Neuronal stem cell (in vitro differentiated cells): ENCODE data around the gene SNX15.
A peak's percentile ranks its signal among the peaks of the same experiment; 100 is the strongest.

ENCODE experiments used
- DNase-seq: peaks from one replicate; pipeline ENCODE4 v3.0.0-alpha.2; 2013; ENCODE audit warnings: low spot score
- H2AFZ ChIP-seq: one replicate; pipeline ENCODE4 v1.6.1; 2013; ENCODE audit warnings: mild to moderate bottlenecking, low read length, inconsistent platforms
- H2AK5ac ChIP-seq: 2 replicates; pipeline ENCODE4 v1.6.1; 2013; ENCODE audit warnings: low read depth, mild to moderate bottlenecking, inconsistent platforms, low read length, moderate library complexity, mixed read lengths
- H2BK120ac ChIP-seq: 2 replicates; pipeline ENCODE4 v1.6.1; 2013; ENCODE audit warnings: low read depth, mild to moderate bottlenecking, inconsistent platforms, low read length, moderate library complexity, mixed read lengths
- H2BK12ac ChIP-seq: one replicate; pipeline ENCODE4 v1.6.1; 2013; ENCODE audit warnings: low read length, inconsistent platforms
- H2BK15ac ChIP-seq: 2 replicates; pipeline ENCODE4 v1.6.1; 2013; ENCODE audit warnings: mild to moderate bottlenecking, low read length, inconsistent platforms, mixed read lengths
- H2BK5ac ChIP-seq: one replicate; pipeline ENCODE4 v1.6.1; 2013; ENCODE audit warnings: inconsistent platforms, mild to moderate bottlenecking, low read length, moderate library complexity
- H3K14ac ChIP-seq: one replicate; pipeline ENCODE4 v1.6.1; 2013; ENCODE audit warnings: low read length, inconsistent platforms
- H3K18ac ChIP-seq: 2 replicates; pipeline ENCODE4 v1.6.1; 2013; ENCODE audit warnings: low read length, inconsistent platforms
- H3K23ac ChIP-seq: 2 replicates; pipeline ENCODE4 v1.6.1; 2013; ENCODE audit warnings: low read depth, mild to moderate bottlenecking, mixed read lengths, low read length, inconsistent platforms; ENCODE audit not compliant: poor library complexity
- H3K27ac ChIP-seq: replicated peaks from 3 replicates; pipeline ENCODE4 v1.5.1; 2013; ENCODE audit warnings: low read length, inconsistent platforms
- H3K27me3 ChIP-seq, 3 experiments: 2 replicates each; pipeline ENCODE4 v1.6.1; 2013; ENCODE audit warnings: low read length in 3 of 3, mild to moderate bottlenecking in 2 of 3, inconsistent platforms in 1 of 3, low read depth in 1 of 3, mixed read lengths in 1 of 3, moderate library complexity in 1 of 3; ENCODE audit not compliant: control insufficient read depth in 3 of 3, insufficient read depth in 3 of 3
- H3K36me3 ChIP-seq, 2 donors: replicated peaks in 1 of 2; 2 replicates each; pipeline ENCODE4 v1.6.1; 2013; ENCODE audit warnings: low read length in 2 of 2; ENCODE audit not compliant: control insufficient read depth in 2 of 2, insufficient read depth in 2 of 2
- H3K4ac ChIP-seq: 2 replicates; pipeline ENCODE4 v1.6.1; 2013; ENCODE audit warnings: inconsistent platforms, mild to moderate bottlenecking, low read length, moderate library complexity
- H3K4me1 ChIP-seq, 2 donors: 1 replicate in 1 of 2; 2 replicates in 1 of 2; pipeline ENCODE4 v1.6.1; 2013; ENCODE audit warnings: low read length in 2 of 2, low read depth in 1 of 2; ENCODE audit not compliant: control insufficient read depth in 2 of 2, insufficient read depth in 1 of 2
- H3K4me2 ChIP-seq: one replicate; pipeline ENCODE4 v1.6.1; 2013; ENCODE audit warnings: mild to moderate bottlenecking, low read length, inconsistent platforms; ENCODE audit not compliant: insufficient read depth, poor library complexity, severe bottlenecking
- H3K4me3 ChIP-seq, 2 donors: 2 replicates each; pipeline ENCODE4 v1.5.1; 2013; ENCODE audit warnings: low read length in 2 of 2, mild to moderate bottlenecking in 2 of 2, inconsistent platforms in 1 of 2, moderate library complexity in 1 of 2
- H3K79me1 ChIP-seq: one replicate; pipeline ENCODE4 v1.6.1; 2013; ENCODE audit warnings: low read depth, mild to moderate bottlenecking, inconsistent platforms, low read length, moderate library complexity
- H3K9ac ChIP-seq: one replicate; pipeline ENCODE4 v1.6.1; 2013; ENCODE audit warnings: mild to moderate bottlenecking, low read depth, low read length, inconsistent platforms; ENCODE audit not compliant: poor library complexity
- H3K9me3 ChIP-seq, 2 donors: replicated peaks in 1 of 2; 2 replicates each; pipeline versions ENCODE3 to v1.6.1; 2013; ENCODE audit warnings: low read length in 2 of 2, mild to moderate bottlenecking in 2 of 2, inconsistent platforms in 1 of 2, low read depth in 1 of 2, mixed read lengths in 1 of 2, moderate library complexity in 1 of 2; ENCODE audit not compliant: control insufficient read depth in 2 of 2, insufficient read depth in 1 of 2
- H4K8ac ChIP-seq: one replicate; pipeline ENCODE4 v1.6.1; 2013; ENCODE audit warnings: low read depth, mild to moderate bottlenecking, inconsistent platforms, low read length, moderate library complexity
- H4K91ac ChIP-seq: one replicate; pipeline ENCODE4 v1.6.1; 2013; ENCODE audit warnings: low read length, low read depth, mild to moderate bottlenecking, inconsistent platforms; ENCODE audit not compliant: poor library complexity
- WGBS, 2 donors: extraction: QIAGEN DNeasy Blood & Tissue Kit; methylation state at CpG; one replicate each; pipeline ENCODE4 v1.1.7; 2013; ENCODE audit warnings: missing lambda C conversion rate in 2 of 2, mixed read lengths in 1 of 2; ENCODE audit not compliant: insufficient read length in 2 of 2, insufficient replicate concordance in 1 of 2; ENCODE audit errors: extremely low coverage in 2 of 2; 5-methylcytosine and 5-hydroxymethylcytosine counted together

Gene SNX15

GRCh38 chr11:65040847-65041622 is 13.8 kb downstream of the SNX15 start, which contains the start of gene SAC3D1:
TSS of gene SAC3D1 (plus strand) at chr11:65041210. CDS start at chr11:65041293, 83 bp downstream.
- WGBS, 2 donors: no CpG with 5 or more reads among the region's 91 CpGs
- Histone ChIP-seq H3K27me3 (no peaks in the 10 kb centered on the region), H3K9me3 (no peaks in the 10 kb centered on the region), H3K27ac (peak within 1 kb of the TSS; percentile 100), H3K36me3 (peaks cover 27 to 59% of the 10 kb centered on the region in 2 donors), H2BK12ac (peak within 1 kb of the TSS; percentile 70), H3K18ac (peak within 1 kb of the TSS; percentile 98), H2BK5ac (peak within 1 kb of the TSS; percentile 98), H2AK5ac (peak within 1 kb of the TSS; percentile 63), H3K14ac (peak within 1 kb of the TSS; percentile 94), H2BK15ac (peak within 1 kb of the TSS; percentile 75), H3K4me2 (peak within 1 kb of the TSS; percentile 89), H3K79me1 (peaks cover 6% of the 10 kb centered on the region), H4K8ac (peak within 1 kb of the TSS; percentile 65), H2BK120ac (no peak within 1 kb of the TSS), H3K4me1 (peaks cover 1 to 2% of the 10 kb centered on the region in 2 donors), H4K91ac (no peak within 1 kb of the TSS), H2AFZ (peak within 1 kb of the TSS; percentile 99), H3K4ac (peak within 1 kb of the TSS; percentile 23), H3K4me3 (peak within 1 kb of the TSS; percentile 92 to 98), H3K23ac (peak within 1 kb of the TSS; percentile 98), H3K9ac (peak within 1 kb of the TSS; percentile 97)
- peak; percentile 86 for DNase-seq

- H2BK120ac ChIP-seq: no peak overlapping the region
- H3K4me1 ChIP-seq: peaks cover 2 to 3% of the 10 kb centered on the region in 2 donors
- no peak overlapping the region for H3K23ac ChIP-seq
- no peak overlapping the region for H4K91ac ChIP-seq
- H2AK5ac ChIP-seq: no peak overlapping the region
- H3K27me3 ChIP-seq: no peaks in the 10 kb centered on the region
- no peak overlapping the region for H4K8ac ChIP-seq
- no peak overlapping the region for H2AFZ ChIP-seq
- DNase-seq: no peak
- no peak overlapping the region for H2BK5ac ChIP-seq
- H3K18ac ChIP-seq: no peak overlapping the region
- H2BK12ac ChIP-seq: no peak overlapping the region
- peaks cover 24 to 53% of the 10 kb centered on the region in 2 donors for H3K36me3 ChIP-seq
- H3K14ac ChIP-seq: no peak overlapping the region
- H3K79me1 ChIP-seq: peaks cover 6% of the 10 kb centered on the region
- no peak overlapping the region for H3K9ac ChIP-seq
- H3K4me2 ChIP-seq: no peak overlapping the region
- WGBS, 2 donors: no CpG with 5 or more reads among the region's 6 CpGs
- H2BK15ac ChIP-seq: no peak overlapping the region
- H3K27ac ChIP-seq: no peak overlapping the region
- no peak overlapping the region for H3K4ac ChIP-seq
- H3K4me3 ChIP-seq: peak overlapping the region in 1 of 2 donors; percentile 98
- H3K9me3 ChIP-seq: no peaks in the 10 kb centered on the region
Measured at GRCh38 chr11:65042891-65043290, 15.7 kb downstream of the SNX15 start.

- Histone ChIP-seq H3K79me1 (peaks cover 6% of the 10 kb centered on the region), H3K4me3 (no peak overlapping the region), H3K4me2 (no peak overlapping the region), H3K36me3 (peaks cover 21 to 46% of the 10 kb centered on the region in 2 donors), H3K14ac (no peak overlapping the region), H4K8ac (peak overlapping the region; percentile 72), H2BK15ac (no peak overlapping the region), H3K23ac (peak overlapping the region; percentile 48), H3K9ac (peak overlapping the region; percentile 67), H3K27me3 (peaks cover 0 to 4% (median 0%) of the 10 kb centered on the region in 3 experiments), H3K4me1 (peaks cover 2 to 3% of the 10 kb centered on the region in 2 donors), H2AK5ac (no peak overlapping the region), H2AFZ (no peak overlapping the region), H2BK12ac (no peak overlapping the region), H2BK5ac (no peak overlapping the region), H3K18ac (no peak overlapping the region), H3K4ac (no peak overlapping the region), H4K91ac (no peak overlapping the region), H3K9me3 (no peaks in the 10 kb centered on the region), H2BK120ac (no peak overlapping the region), H3K27ac (no peak overlapping the region)
- DNase-seq: no peak
- no CpG with 5 or more reads among the region's 23 CpGs for WGBS, 2 donors
Measured at GRCh38 chr11:65043881-65044501, 16.8 kb downstream of the SNX15 start.

GRCh38 chr11:65045061-65045460 is 17.8 kb downstream of the SNX15 start:
- no peak for DNase-seq
- H3K4ac ChIP-seq: no peak overlapping the region
- no peak overlapping the region for H4K91ac ChIP-seq
- peaks cover 21 to 40% of the 10 kb centered on the region in 2 donors for H3K36me3 ChIP-seq
- H3K14ac ChIP-seq: no peak overlapping the region
- H3K4me2 ChIP-seq: no peak overlapping the region
- H3K79me1 ChIP-seq: peaks cover 6% of the 10 kb centered on the region
- peak overlapping the region in 1 of 2 donors; percentile 45 for H3K4me3 ChIP-seq
- no CpG with 5 or more reads among the region's 5 CpGs for WGBS, 2 donors
- no peak overlapping the region for H2BK12ac ChIP-seq
- no peaks in the 10 kb centered on the region for H3K9me3 ChIP-seq
- no peak overlapping the region for H3K27ac ChIP-seq
- peak overlapping the region; percentile 24 for H3K9ac ChIP-seq
- no peak overlapping the region for H3K18ac ChIP-seq
- H2AK5ac ChIP-seq: no peak overlapping the region
- no peak overlapping the region for H3K23ac ChIP-seq
- H2BK120ac ChIP-seq: no peak overlapping the region
- no peak overlapping the region for H2AFZ ChIP-seq
- H2BK15ac ChIP-seq: no peak overlapping the region
- H3K4me1 ChIP-seq: peaks cover 2 to 3% of the 10 kb centered on the region in 2 donors
- H2BK5ac ChIP-seq: no peak overlapping the region
- H3K27me3 ChIP-seq: peaks cover 0 to 4% (median 0%) of the 10 kb centered on the region in 3 experiments
- no peak overlapping the region for H4K8ac ChIP-seq
